SK-N-SH (cell line): ENCODE data around the gene STOML1. TPM values are rescaled to one million over a fixed set of nuclear protein-coding genes. Genes with fewer than 3 reads are reported as not detected.

ENCODE experiments used
- CTCF ChIA-PET: fragments of 300-600, 350-600 bp; formaldehyde crosslinking; extraction: SDS; loops from one replicate; lab custom pipeline; 2021; lab: Yijun Ruan, JAX
- POLR2A ChIA-PET: fragments of 350-600 bp; sonication (Branson Sonifier 250); formaldehyde crosslinking; extraction: SDS; loops from one replicate; lab custom pipeline; 2020; ENCODE audit warnings: antibody characterized with exemption, inconsistent platforms; lab: Yijun Ruan, JAX
- DNase-seq: peaks from one replicate; pipeline ENCODE4 v3.0.0; 2012
- H2AFZ ChIP-seq: fragments of 200-600 bp; sonication (generic); 2 replicates; pipeline ENCODE4 v1.8.1; 2016; ENCODE audit warnings: antibody characterized with exemption, mild to moderate bottlenecking, low read depth
- H3F3A ChIP-seq: fragments of 200-600 bp; sonication (generic); replicated peaks from 2 replicates; pipeline ENCODE3; 2016; ENCODE audit warnings: antibody characterized with exemption, mild to moderate bottlenecking; ENCODE audit not compliant: insufficient read depth
- H3K27ac ChIP-seq, 2 experiments: fragments of 200-500 bp in 1 of 2; fragments of 200-600 bp in 1 of 2; sonication (Bioruptor generic) in 1 of 2; sonication (generic), shearing (Covaris generic) in 1 of 2; 2 replicates each; pipeline versions ENCODE4 v1.5.1 to v1.6.1; 2014 to 2016; ENCODE audit warnings: low read depth in 2 of 2, inconsistent platforms in 1 of 2, low read length in 1 of 2, mild to moderate bottlenecking in 1 of 2, mixed read lengths in 1 of 2
- H3K27me3 ChIP-seq: fragments of 200-600 bp; sonication (generic), shearing (Covaris generic); 2 replicates; pipeline ENCODE4 v1.6.1; 2016; ENCODE audit warnings: mixed run types; ENCODE audit not compliant: insufficient read depth
- H3K36me3 ChIP-seq, 2 experiments: fragments of 200-500 bp in 1 of 2; fragments of 200-600 bp in 1 of 2; sonication (Bioruptor generic) in 1 of 2; sonication (generic) in 1 of 2; replicated peaks in 1 of 2; 2 replicates each; pipeline versions ENCODE3 to v1.5.1; 2014 to 2016; ENCODE audit warnings: low read length in 1 of 2, mild to moderate bottlenecking in 1 of 2; ENCODE audit not compliant: insufficient read depth in 2 of 2, control insufficient read depth in 1 of 2
- H3K4me1 ChIP-seq, 2 experiments: fragments of 200-500 bp in 1 of 2; fragments of 200-600 bp in 1 of 2; sonication (Bioruptor generic) in 1 of 2; sonication (generic), shearing (Covaris generic) in 1 of 2; 2 replicates each; pipeline versions ENCODE4 v1.5.1 to v1.6.1; 2014 to 2016; ENCODE audit warnings: low read depth in 1 of 2, low read length in 1 of 2, mixed run types in 1 of 2; ENCODE audit not compliant: insufficient read depth in 2 of 2, control insufficient read depth in 1 of 2
- H3K4me2 ChIP-seq: fragments of 200-600 bp; sonication (generic), shearing (Covaris generic); 2 replicates; pipeline ENCODE4 v1.6.1; 2017; ENCODE audit warnings: mixed run types
- H3K4me3 ChIP-seq, 2 experiments: fragments of 200-500 bp in 1 of 2; fragments of 200-600 bp in 1 of 2; sonication (Bioruptor generic) in 1 of 2; sonication (generic), shearing (Covaris generic) in 1 of 2; 2 replicates each; pipeline versions ENCODE4 v1.5.1 to v1.8.1; 2014 to 2016; ENCODE audit warnings: low read depth in 2 of 2, inconsistent platforms in 1 of 2, low read length in 1 of 2, mild to moderate bottlenecking in 1 of 2, mixed read lengths in 1 of 2, moderate library complexity in 1 of 2
- H3K79me2 ChIP-seq: fragments of 200-600 bp; sonication (generic); 2 replicates; pipeline ENCODE4 v1.8.1; 2017; ENCODE audit warnings: mild to moderate bottlenecking; ENCODE audit not compliant: insufficient read depth
- H3K9ac ChIP-seq: fragments of 200-600 bp; sonication (generic); 2 replicates; pipeline ENCODE4 v1.6.1; 2017; ENCODE audit warnings: mixed run types
- H3K9me2 ChIP-seq: fragments of 200-600 bp; sonication (generic); 2 replicates; pipeline ENCODE4 v1.6.1; 2017; ENCODE audit warnings: mixed run types
- H3K9me3 ChIP-seq: fragments of 200-600 bp; sonication (generic); 2 replicates; pipeline ENCODE4 v1.6.1; 2017; ENCODE audit warnings: mixed run types, mild to moderate bottlenecking, moderate library complexity
- H4K20me1 ChIP-seq: fragments of 200-600 bp; sonication (generic); 2 replicates; pipeline ENCODE4 v1.6.1; 2017; ENCODE audit warnings: mild to moderate bottlenecking, mixed run types; ENCODE audit not compliant: insufficient read depth
- CTCF ChIP-seq: fragments of 200-600 bp; sonication (generic); IDR thresholded peaks from 2 replicates; pipeline ENCODE4 v1.6.1; 2017; ENCODE audit warnings: antibody characterized with exemption, mild to moderate bottlenecking, moderate library complexity
- ELF1 ChIP-seq: IDR thresholded peaks from 2 replicates; pipeline ENCODE4 v1.4.0; 2012
- FOXJ3 ChIP-seq: sonication (generic); formaldehyde crosslinking; IDR thresholded peaks from 2 replicates; pipeline ENCODE4 v1.5.1; 2020; ENCODE audit warnings: mild to moderate bottlenecking, missing genetic modification reagents
- FOXM1 ChIP-seq: IDR thresholded peaks from 2 replicates; pipeline ENCODE4 v1.4.0; 2012; ENCODE audit warnings: low read depth, mild to moderate bottlenecking
- JUND ChIP-seq: IDR thresholded peaks from 2 replicates; pipeline ENCODE4 v1.4.0; 2012
- MEF2A ChIP-seq: IDR thresholded peaks from 2 replicates; pipeline ENCODE4 v1.4.0; 2012; ENCODE audit warnings: low read depth, borderline replicate concordance
- NFIC ChIP-seq: IDR thresholded peaks from 2 replicates; pipeline ENCODE4 v1.4.0; 2012; ENCODE audit warnings: borderline replicate concordance
- NRF1 ChIP-seq: IDR thresholded peaks from 2 replicates; pipeline ENCODE4 v1.6.1; 2012; ENCODE audit warnings: low read depth, mild to moderate bottlenecking, low read length
- POLR2AphosphoS5 ChIP-seq: IDR thresholded peaks from 2 replicates; pipeline ENCODE4 v1.6.1; 2012; ENCODE audit warnings: low read depth, low read length
- RXRA ChIP-seq: IDR thresholded peaks from 2 replicates; pipeline ENCODE4 v1.4.0; 2012; ENCODE audit warnings: low read depth, mild to moderate bottlenecking, borderline replicate concordance
- SIN3A ChIP-seq: IDR thresholded peaks from 2 replicates; pipeline ENCODE4 v1.6.1; 2012; ENCODE audit warnings: low read depth, mild to moderate bottlenecking, low read length, moderate library complexity, borderline replicate concordance
- SMC3 ChIP-seq: IDR thresholded peaks from 2 replicates; pipeline ENCODE4 v1.6.1; 2012; ENCODE audit warnings: low read depth, low read length, improper control_type of control experiment
- TAF1 ChIP-seq: IDR thresholded peaks from 2 replicates; pipeline ENCODE4 v1.6.1; 2012; ENCODE audit warnings: low read depth, mild to moderate bottlenecking, low read length, moderate library complexity, borderline replicate concordance
- TEAD4 ChIP-seq: IDR thresholded peaks from 2 replicates; pipeline ENCODE4 v1.4.0; 2012; ENCODE audit warnings: mild to moderate bottlenecking, borderline replicate concordance; ENCODE audit not compliant: insufficient read depth
- USF1 ChIP-seq: IDR thresholded peaks from 2 replicates; pipeline ENCODE4 v1.4.0; 2012; ENCODE audit warnings: low read depth, borderline replicate concordance
- ZBTB33 ChIP-seq: IDR thresholded peaks from 2 replicates; pipeline ENCODE4 v1.4.0; 2012; ENCODE audit warnings: low read depth, borderline replicate concordance
- WGBS: methylation state at CpG from one replicate; pipeline ENCODE4 v1.1.6; 2017; ENCODE audit warnings: low lambda C conversion rate; 5-methylcytosine and 5-hydroxymethylcytosine counted together
- polyA plus RNA-seq, 3 experiments: library from polyadenylated mRNA; depleted of rRNA; stranded (reverse); fragments of >200 nt; gene quantifications; 2 replicates each; pipeline ENCODE4 v1.2.3, GENCODE V29; 2012

The STOML1 gene
- polyA plus RNA-seq, 1 of the 3 experiments (the other 2 are of a cell fraction): 20.4 TPM

- Histone ChIP-seq H3K4me1 (peaks cover 8 to 14% of the 10 kb centered on the region in 2 experiments; a peak in 2 of 4 replicates), H3K9me2 (no peaks in the 10 kb centered on the region), H3K4me2 (no peak overlapping the region), H3F3A (no peaks in the 10 kb centered on the region), H2AFZ (no peak overlapping the region), H3K27me3 (no peaks in the 10 kb centered on the region), H3K9ac (no peak overlapping the region), H3K9me3 (no peaks in the 10 kb centered on the region), H3K4me3 (no peak overlapping the region), H3K27ac (no peak overlapping the region), H4K20me1 (no peaks in the 10 kb centered on the region), H3K36me3 (peaks cover 2 to 42% of the 10 kb centered on the region in 2 experiments), H3K79me2 (no peaks in the 10 kb centered on the region)
- POLR2A ChIA-PET: no interaction called here
- TF ChIP-seq MEF2A (no peak), NFIC (no peak), RXRA (no peak), FOXJ3 (no peak), JUND (no peak), ELF1 (no peak), USF1 (no peak), SMC3 (no peak)
- 92% methylated on average over 25 of the region's 28 CpGs for WGBS
- CTCF ChIA-PET: interaction anchor here (1.8 to 17.5 kb wide), 3 partner anchors 15 to 65 kb away, joined by 4 to 280 read pairs (median 115); no protein-coding TSS in a partner anchor
- DNase-seq: no peak
These were observed 43.3 kb upstream of the STOML1 start for GRCh38 chr15:74035121-74036017.

GRCh38 chr15:74034206-74034755 is 42.2 kb upstream of the STOML1 start:
- Histone ChIP-seq H3K9me3 (no peaks in the 10 kb centered on the region), H3K4me3 (no peak overlapping the region), H3K4me1 (peaks cover 3 to 6% of the 10 kb centered on the region in 2 experiments; a peak in 2 of 4 replicates), H4K20me1 (no peaks in the 10 kb centered on the region), H3K36me3 (peaks cover 2 to 47% of the 10 kb centered on the region in 2 experiments), H3F3A (no peaks in the 10 kb centered on the region), H3K79me2 (peaks cover 2% of the 10 kb centered on the region; the same call in 1 of the 2 replicates), H2AFZ (no peak overlapping the region), H3K4me2 (no peak overlapping the region), H3K9me2 (no peaks in the 10 kb centered on the region), H3K27ac (no peak overlapping the region), H3K27me3 (no peaks in the 10 kb centered on the region), H3K9ac (no peak overlapping the region)
- ChIA-PET CTCF (interaction anchor here (9.6 to 17.5 kb wide), 2 partner anchors 17 to 64 kb away, joined by 115 to 280 read pairs; no protein-coding TSS in a partner anchor), POLR2A (no interaction called here)
- 94% methylated on average over 9 of the region's 10 CpGs for WGBS
- TF ChIP-seq USF1 (no peak), TAF1 (no peak), NRF1 (no peak), POLR2AphosphoS5 (no peak), FOXJ3 (no peak), FOXM1 (no peak), ZBTB33 (no peak), CTCF (no peak), ELF1 (no peak), SIN3A (no peak), TEAD4 (no peak)
- no peak for DNase-seq
